ENCODE measurements around the gene TARS3.

GRCh38 chr15:101652098-101652785 lies 72.0 kb downstream of the TARS3 start, which contains the start of gene TM2D3:
- TF ChIP-seq CTCF (IDR thresholded peaks at IDR 0.05) (peak; percentile 75 to 95 (median 89)), POLR2A (IDR thresholded peaks at IDR 0.05) (peak; percentile 47 to 92)

Measured in heart left ventricle (tissue), 13 donors.